Urothelium cell line (cell line): ENCODE results near the gene STAM2.

ENCODE experiments used
- DNase-seq: peaks from one replicate; pipeline ENCODE4 v3.0.0; 2011; ENCODE audit warnings: low spot score, mixed read lengths
- FAIRE-seq: peaks from 2 replicates; lab custom pipeline; 2011; peaks lifted over from hg19 to GRCh38; lab: Jason Lieb, UNC

STAM2 gene

GRCh38 chr2:152078662-152079061 is 96.9 kb downstream of the STAM2 start:
- FAIRE-seq: no peak
- no peak for DNase-seq

- no peak for DNase-seq
- no peak for FAIRE-seq
These were observed 97.5 kb downstream of the STAM2 start for GRCh38 chr2:152078023-152078422.

- FAIRE-seq (no peak), DNase-seq (no peak)
These were observed 100.0 kb downstream of the STAM2 start for GRCh38 chr2:152075461-152076050.

GRCh38 chr2:152072011-152072410 is 103.6 kb downstream of the STAM2 start:
- DNase-seq: no peak
- no peak for FAIRE-seq

- DNase-seq (no peak), FAIRE-seq (no peak)
These were observed 104.0 kb downstream of the STAM2 start for GRCh38 chr2:152071518-152071917.

GRCh38 chr2:152071092-152071491 is 104.5 kb downstream of the STAM2 start:
- FAIRE-seq: no peak

GRCh38 chr2:152068226-152068625 is 107.3 kb downstream of the STAM2 start:
- no peak for DNase-seq
- no peak for FAIRE-seq

More at GRCh38 chr2:152071092-152071491, 104.5 kb downstream of the STAM2 start:
- DNase-seq: no peak

- no peak for DNase-seq
- no peak for FAIRE-seq
These were observed 107.7 kb downstream of the STAM2 start for GRCh38 chr2:152067823-152068222.
